H1 (cell line): ENCODE results near the gene GNB5. TPM values are rescaled to one million over a fixed set of nuclear protein-coding genes. Genes with fewer than 3 reads are reported as not detected.

Experiments used
- CTCF ChIA-PET: fragments of 300-600 bp; sonication (Branson Sonifier 250); formaldehyde crosslinking; loops from one replicate; lab custom pipeline; 2021; ENCODE audit not compliant: partially characterized antibody; lab: Charles Lee
- POLR2A ChIA-PET: fragments of 300-600 bp; sonication (Branson Sonifier 250); formaldehyde crosslinking; loops from one replicate; lab custom pipeline; 2021; ENCODE audit warnings: inconsistent platforms; ENCODE audit not compliant: partially characterized antibody; lab: Charles Lee
- DNase-seq, 2 experiments: peaks; one replicate each; pipeline versions ENCODE4 v3.0.0 to v3.0.0-alpha.2; 2010 to 2022; ENCODE audit warnings: low spot score in 2 of 2, low read depth in 1 of 2, mixed read lengths in 1 of 2
- FAIRE-seq: peaks from 2 replicates; lab custom pipeline; 2011; peaks lifted over from hg19 to GRCh38; lab: Jason Lieb, UNC
- H2AFZ ChIP-seq: 2 replicates; pipeline ENCODE4 v1.8.1; 2012; ENCODE audit warnings: low read length, inconsistent platforms
- H2AK5ac ChIP-seq: 2 replicates; pipeline ENCODE4 v1.6.1; 2013; ENCODE audit warnings: low read depth, low read length
- H2BK120ac ChIP-seq: replicated peaks from 2 replicates; pipeline ENCODE3; 2013; ENCODE audit warnings: low read depth, low read length, inconsistent platforms
- H2BK12ac ChIP-seq: 2 replicates; pipeline ENCODE4 v1.6.1; 2013; ENCODE audit warnings: low read depth, low read length
- H2BK15ac ChIP-seq: 2 replicates; pipeline ENCODE4 v1.6.1; 2013; ENCODE audit warnings: low read length
- H2BK20ac ChIP-seq: 2 replicates; pipeline ENCODE4 v1.6.1; 2013; ENCODE audit warnings: low read length
- H2BK5ac ChIP-seq: 2 replicates; pipeline ENCODE4 v1.6.1; 2013; ENCODE audit warnings: low read depth, low read length
- H3K14ac ChIP-seq: 2 replicates; pipeline ENCODE4 v1.6.1; 2013; ENCODE audit warnings: inconsistent platforms; ENCODE audit not compliant: insufficient read length
- H3K18ac ChIP-seq: 2 replicates; pipeline ENCODE4 v1.6.1; 2013; ENCODE audit warnings: low read length; ENCODE audit errors: extremely low read depth
- H3K23ac ChIP-seq: 2 replicates; pipeline ENCODE4 v1.6.1; 2013; ENCODE audit warnings: inconsistent platforms; ENCODE audit not compliant: insufficient read length
- H3K23me2 ChIP-seq: 2 replicates; pipeline ENCODE4 v1.6.1; 2013; ENCODE audit warnings: low read depth, low read length
- H3K27ac ChIP-seq: 2 replicates; pipeline ENCODE4 v1.6.1; 2011; ENCODE audit warnings: low read depth, low read length, inconsistent platforms
- H3K27me3 ChIP-seq, 4 experiments: replicated peaks in 1 of 4; 1 replicate in 1 of 4; 2 replicates in 3 of 4; pipeline versions ENCODE4 v1.6.1 to v1.8.1; 2011 to 2013; ENCODE audit warnings: low read length in 3 of 4, mild to moderate bottlenecking in 3 of 4, inconsistent platforms in 2 of 4, mixed read lengths in 2 of 4, moderate library complexity in 1 of 4; ENCODE audit not compliant: control insufficient read depth in 3 of 4, insufficient read depth in 3 of 4; ENCODE audit errors: extremely low read depth in 1 of 4
- H3K36me3 ChIP-seq, 4 experiments: 2 replicates each; pipeline versions ENCODE4 v1.6.1 to v1.8.1; 2011 to 2013; ENCODE audit warnings: mild to moderate bottlenecking in 4 of 4, low read length in 3 of 4, moderate library complexity in 2 of 4, control low read depth in 1 of 4, inconsistent platforms in 1 of 4; ENCODE audit not compliant: insufficient read depth in 4 of 4, control insufficient read depth in 2 of 4
- H3K4ac ChIP-seq: replicated peaks from 2 replicates; pipeline ENCODE3; 2013; ENCODE audit warnings: low read length, low read depth, mixed read lengths, inconsistent platforms; ENCODE audit not compliant: insufficient read length
- H3K4me1 ChIP-seq, 4 experiments: replicated peaks in 1 of 4; 1 replicate in 1 of 4; 2 replicates in 3 of 4; pipeline versions ENCODE4 v1.6.1 to v1.8.1; 2011 to 2013; ENCODE audit warnings: low read length in 3 of 4, inconsistent platforms in 2 of 4, mixed read lengths in 1 of 4; ENCODE audit not compliant: insufficient read depth in 4 of 4, control insufficient read depth in 3 of 4
- H3K4me2 ChIP-seq, 2 experiments: 2 replicates each; pipeline versions ENCODE4 v1.6.1 to v1.8.1; 2011 to 2013; ENCODE audit warnings: low read depth in 2 of 2, low read length in 2 of 2, control low read depth in 1 of 2, inconsistent platforms in 1 of 2, mild to moderate bottlenecking in 1 of 2; ENCODE audit not compliant: insufficient read depth in 1 of 2
- H3K4me3 ChIP-seq, 4 experiments: fragments of 200-600, 300-600 bp in 1 of 4; sonication (generic), shearing (Covaris generic), sonication (Bioruptor Twin) in 1 of 4; 2 replicates each; pipeline versions ENCODE4 v1.5.1 to v1.8.1; 2011 to 2016; ENCODE audit warnings: low read length in 4 of 4, low read depth in 3 of 4, control low read depth in 2 of 4, inconsistent platforms in 2 of 4, mild to moderate bottlenecking in 2 of 4, mixed read lengths in 1 of 4, moderate library complexity in 1 of 4; ENCODE audit not compliant: insufficient read depth in 2 of 4; ENCODE audit errors: extremely low read depth in 1 of 4
- H3K56ac ChIP-seq: replicated peaks from 2 replicates; pipeline ENCODE3; 2013; ENCODE audit warnings: low read depth, mild to moderate bottlenecking, mixed read lengths, low read length, inconsistent platforms; ENCODE audit not compliant: insufficient read length
- H3K79me1 ChIP-seq: 2 replicates; pipeline ENCODE4 v1.6.1; 2013; ENCODE audit warnings: low read depth, low read length, control low read depth
- H3K79me2 ChIP-seq, 2 experiments: 2 replicates each; pipeline versions ENCODE4 v1.6.1 to v1.8.1; 2012 to 2013; ENCODE audit warnings: low read length in 2 of 2, mild to moderate bottlenecking in 2 of 2, inconsistent platforms in 1 of 2; ENCODE audit not compliant: insufficient read depth in 2 of 2, control insufficient read depth in 1 of 2
- H3K9ac ChIP-seq, 4 experiments: replicated peaks in 1 of 4; 1 replicate in 1 of 4; 2 replicates in 3 of 4; pipeline versions ENCODE4 v1.6.1 to v1.8.1; 2011 to 2013; ENCODE audit warnings: low read depth in 3 of 4, low read length in 3 of 4, control low read depth in 2 of 4, mild to moderate bottlenecking in 2 of 4, moderate library complexity in 2 of 4, inconsistent platforms in 1 of 4; ENCODE audit errors: extremely low read depth in 1 of 4
- H3K9me3 ChIP-seq, 2 experiments: 2 replicates each; pipeline versions ENCODE4 v1.6.1 to v1.8.1; 2012 to 2013; ENCODE audit warnings: mild to moderate bottlenecking in 2 of 2, moderate library complexity in 2 of 2, control low read depth in 1 of 2, inconsistent platforms in 1 of 2, low read depth in 1 of 2, low read length in 1 of 2, mixed read lengths in 1 of 2; ENCODE audit not compliant: insufficient read depth in 2 of 2
- H4K20me1 ChIP-seq, 2 experiments: replicated peaks in 1 of 2; 2 replicates each; pipeline versions ENCODE3 to v1.8.1; 2011 to 2013; ENCODE audit warnings: inconsistent platforms in 2 of 2, low read length in 2 of 2, mild to moderate bottlenecking in 1 of 2; ENCODE audit not compliant: insufficient read depth in 2 of 2, control insufficient read depth in 1 of 2
- H4K5ac ChIP-seq: 2 replicates; pipeline ENCODE4 v1.6.1; 2013; ENCODE audit warnings: low read length, low read depth, mixed read lengths, inconsistent platforms; ENCODE audit not compliant: insufficient read length
- H4K8ac ChIP-seq: 2 replicates; pipeline ENCODE4 v1.8.0; 2013; ENCODE audit warnings: mild to moderate bottlenecking, moderate library complexity, low read length, inconsistent platforms; ENCODE audit not compliant: insufficient read depth; ENCODE audit errors: extremely low read depth
- H4K91ac ChIP-seq: replicated peaks from 2 replicates; pipeline ENCODE3; 2013; ENCODE audit warnings: low read length, mixed read lengths, inconsistent platforms; ENCODE audit not compliant: insufficient read length
- EZH2 ChIP-seq: fragments of 200-600 bp; sonication (generic); IDR thresholded peaks from 2 replicates; pipeline ENCODE4 v1.7.1; 2012; ENCODE audit warnings: low read depth, mild to moderate bottlenecking, moderate library complexity, low read length, inconsistent platforms; ENCODE audit not compliant: severe bottlenecking
- NANOG ChIP-seq: IDR thresholded peaks from 2 replicates; pipeline ENCODE4 v1.6.1; 2011; ENCODE audit warnings: low read length, low read depth, mild to moderate bottlenecking, inconsistent platforms; ENCODE audit not compliant: insufficient read depth, poor library complexity, severe bottlenecking
- TCF12 ChIP-seq: IDR thresholded peaks from 2 replicates; pipeline ENCODE4 v1.6.1; 2011; ENCODE audit warnings: low read depth, mild to moderate bottlenecking, low read length
- TEAD4 ChIP-seq: IDR thresholded peaks from 2 replicates; pipeline ENCODE4 v1.6.1; 2012; ENCODE audit warnings: low read depth, low read length, inconsistent platforms, mixed read lengths
- WGBS, 2 experiments: shearing (Covaris generic) in 1 of 2; methylation state at CpG; one replicate each; pipeline versions ENCODE4 v1.1.6 to v1.1.7; 2013 to 2015; ENCODE audit warnings: low lambda C conversion rate in 2 of 2, mixed read lengths in 2 of 2, inconsistent platforms in 1 of 2, low coverage in 1 of 2, missing lambda C conversion rate in 1 of 2; ENCODE audit not compliant: insufficient replicate concordance in 2 of 2, insufficient coverage in 1 of 2, insufficient read length in 1 of 2; ENCODE audit errors: extremely low coverage in 1 of 2, missing lambda C conversion rate in 1 of 2; 5-methylcytosine and 5-hydroxymethylcytosine counted together
- polyA plus RNA-seq, 7 experiments: library from polyadenylated mRNA; depleted of rRNA in 3 of 7; stranded (reverse) in 5 of 7; unstranded in 2 of 7; fragments of >200 nt in 5 of 7; fragments of 200-250 nt in 2 of 7; gene quantifications; 1 replicate in 5 of 7; 2 replicates in 1 of 7; 4 replicates in 1 of 7; pipeline versions ENCODE4 v1.2.1 to v1.2.3, GENCODE V29; 2011 to 2013; ENCODE audit warnings: missing spikeins in 2 of 7, mixed read lengths in 2 of 7
- total RNA-seq: library from RNA; stranded (reverse); fragmentation: NEBNext Ultra II Directional; extraction: Animal tissue kit (Norgen Biotek cat#: 25700); gene quantifications from 2 replicates; pipeline ENCODE4 v1.2.1, GENCODE V29; 2021

GNB5 gene
- total and polyA plus RNA-seq, 2 of the 8 experiments (the other 6 are each of a cell fraction or from before 2014, with no cell fraction given) = 21.7 to 42.5 TPM

DNA sequence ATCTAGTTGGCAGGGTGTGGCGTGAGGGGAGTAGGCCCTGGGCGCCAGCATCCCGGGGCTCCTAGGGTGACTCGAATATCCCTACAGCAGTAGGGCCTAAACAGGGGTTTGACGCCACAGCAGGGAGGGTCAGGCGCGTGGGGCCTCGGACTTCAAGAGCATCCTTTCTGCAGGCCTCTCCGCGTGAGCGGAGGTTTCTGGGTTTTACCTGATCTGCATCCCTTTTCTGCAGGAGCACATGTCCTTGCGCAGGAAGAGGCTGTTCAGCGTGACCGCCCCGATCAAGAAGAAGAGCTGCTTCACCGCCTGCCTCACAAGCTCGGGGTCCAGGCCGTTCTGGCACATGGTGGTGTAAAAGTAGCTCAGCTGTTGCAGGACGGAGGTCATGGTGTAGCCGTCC is 13.5 kb upstream of the GNB5 start:
- POLR2A ChIA-PET = interaction anchor here (0.6 to 0.9 kb wide), 3 partner anchors 23 to 242 kb away, joined by 3 read pairs; no protein-coding TSS in a partner anchor
- Histone ChIP-seq H3K36me3 (peaks cover 4 to 27% (median 10%) of the 10 kb centered on the region in 4 experiments; a peak in 4 of 8 replicates), H3K79me1 (no peaks in the 10 kb centered on the region), H2BK20ac (no peak overlapping the region), H2BK12ac (no peak overlapping the region; the same call in 1 of the 2 replicates), H3K14ac (no peak overlapping the region), H4K8ac (no peak overlapping the region), H2BK5ac (0 out of 2 replicates have a peak overlapping the region, but pooled peaks have one; percentile 13), H3K79me2 (no peaks in the 10 kb centered on the region), H3K4me1 (no peaks in the 10 kb centered on the region), H3K9ac (no peak overlapping the region), H2AFZ (no peak overlapping the region), H3K4ac (no peak overlapping the region), H3K23ac (no peak overlapping the region), H3K56ac (no peak overlapping the region), H3K9me3 (no peaks in the 10 kb centered on the region), H3K27ac (no peak overlapping the region), H2BK15ac (no peak overlapping the region)
- DNase-seq = no peak
- 93% methylated on average over 20 of the region's 20 CpGs; no CpG with 5 or more reads in 1 of the 2 experiments for WGBS, 2 experiments
- FAIRE-seq = no peak
- CTCF ChIA-PET = interaction anchor here (1.5 to 13.0 kb wide), 4 partner anchors 12 to 23 kb away, joined by 3 to 189 read pairs (median 12); partner anchors contain the start of gene GNB5
- TF ChIP-seq EZH2 (no peak), TCF12 (no peak), TEAD4 (no peak), NANOG (no peak)
- TF ChIP-seq, all 59 proteins: peak for 0
- Histone ChIP-seq H3K4me2 (no peak overlapping the region), H4K5ac (no peak overlapping the region), H4K91ac (no peak overlapping the region), H2BK120ac (no peak overlapping the region), H2AK5ac (no peak overlapping the region), H3K4me3 (no peak overlapping the region), H3K23me2 (no peaks in the 10 kb centered on the region), H4K20me1 (peaks cover 0 to 4% of the 10 kb centered on the region in 2 experiments), H3K27me3 (no peaks in the 10 kb centered on the region), H3K18ac (no peak overlapping the region)
